Measurements from ENCODE around the gene BLOC1S6. TPM values are rescaled to one million over a fixed set of nuclear protein-coding genes. Genes with fewer than 3 reads are reported as not detected.
"Not testable (repeated sequence)": the region's sequence is repeated elsewhere in the genome, so short reads cannot be mapped to it uniquely, and the experiment has no call there.

Gene BLOC1S6
- total RNA-seq, 2 experiments from 2014 or later, result 36.8 to 42.8 TPM

GRCh38 chr15:45645026-45645980 is 58.1 kb downstream of the BLOC1S6 start:
- H3K36me3 Mint-ChIP-seq (ENCODE audit: low read depth), result peaks cover 10% of the 10 kb centered on the region
- H3K27me3 Mint-ChIP-seq (ENCODE audit: low read depth), result no peaks in the 10 kb centered on the region
- peak overlapping the region; percentile 14 for H3K27ac Mint-ChIP-seq
- intact Hi-C loops (cut with micrococcal nuclease), result no loop called here
- peaks cover 66% of the 10 kb centered on the region for H3K4me1 Mint-ChIP-seq (ENCODE audit: low read depth)
- peaks cover 1% of the 10 kb centered on the region for H3K9me3 Mint-ChIP-seq
- H3K4me3 Mint-ChIP-seq, result no peak overlapping the region
- DNase-seq, result peak; percentile 44
- CTCF ChIA-PET, result no interaction called here

- Mint-ChIP-seq H3K36me3 (ENCODE audit: low read depth) (peaks cover 13% of the 10 kb centered on the region), H3K9me3 (peaks cover 2% of the 10 kb centered on the region)
- DNase-seq, result no peak
These were observed 59.0 kb downstream of the BLOC1S6 start for GRCh38 chr15:45646220-45646619.

GRCh38 chr15:45647828-45648227 is 60.6 kb downstream of the BLOC1S6 start:
- intact Hi-C loops (cut with micrococcal nuclease), result no loop called here
- peaks cover 50% of the 10 kb centered on the region for H3K4me1 Mint-ChIP-seq (ENCODE audit: low read depth)
- no peak for DNase-seq
- H3K4me3 Mint-ChIP-seq, result no peak overlapping the region
- H3K27ac Mint-ChIP-seq, result no peak overlapping the region
- CTCF ChIA-PET, result interaction anchor here (1.1 kb wide), 1 partner anchor 217 kb away, joined by 3 read pairs; no protein-coding TSS in a partner anchor
- no peaks in the 10 kb centered on the region for H3K27me3 Mint-ChIP-seq (ENCODE audit: low read depth)
- H3K9me3 Mint-ChIP-seq, result peaks cover 2% of the 10 kb centered on the region
- H3K36me3 Mint-ChIP-seq (ENCODE audit: low read depth), result peaks cover 8% of the 10 kb centered on the region

More at GRCh38 chr15:45646220-45646619, 59.0 kb downstream of the BLOC1S6 start:
- intact Hi-C loops (cut with micrococcal nuclease), result no loop called here
- Mint-ChIP-seq H3K27me3 (ENCODE audit: low read depth) (no peaks in the 10 kb centered on the region), H3K4me3 (no peak overlapping the region), H3K27ac (no peak overlapping the region), H3K4me1 (ENCODE audit: low read depth) (peaks cover 59% of the 10 kb centered on the region)
- CTCF ChIA-PET, result no interaction called here

GRCh38 chr15:45648521-45649200 is 61.5 kb downstream of the BLOC1S6 start:
- no peak overlapping the region for H3K4me3 Mint-ChIP-seq

GRCh38 chr15:45650007-45650406 is 62.8 kb downstream of the BLOC1S6 start:
- H3K27me3 Mint-ChIP-seq (ENCODE audit: low read depth); intact Hi-C loops (cut with micrococcal nuclease); CTCF ChIA-PET; H3K4me3 Mint-ChIP-seq; H3K9me3 Mint-ChIP-seq; H3K36me3 Mint-ChIP-seq (ENCODE audit: low read depth); DNase-seq: not testable (repeated sequence)
- Mint-ChIP-seq H3K4me1 (ENCODE audit: low read depth) (peaks cover 53% of the 10 kb centered on the region), H3K27ac (peak overlapping the region; percentile 61)

More at GRCh38 chr15:45648521-45649200, 61.5 kb downstream of the BLOC1S6 start:
- H3K9me3 Mint-ChIP-seq, result peaks cover 2% of the 10 kb centered on the region
- no peak for DNase-seq
- no peak overlapping the region for H3K27ac Mint-ChIP-seq
- intact Hi-C loops (cut with micrococcal nuclease), result no loop called here
- H3K27me3 Mint-ChIP-seq (ENCODE audit: low read depth), result no peaks in the 10 kb centered on the region
- peaks cover 8% of the 10 kb centered on the region for H3K36me3 Mint-ChIP-seq (ENCODE audit: low read depth)
- CTCF ChIA-PET, result interaction anchor here (0.8 to 1.1 kb wide), 2 partner anchors 189 to 218 kb away, joined by 3 read pairs; no protein-coding TSS in a partner anchor
- peaks cover 56% of the 10 kb centered on the region for H3K4me1 Mint-ChIP-seq (ENCODE audit: low read depth)

GRCh38 chr15:45650889-45651525 is 63.8 kb downstream of the BLOC1S6 start:
- Mint-ChIP-seq H3K4me3 (no peak overlapping the region), H3K27me3 (ENCODE audit: low read depth) (no peaks in the 10 kb centered on the region), H3K27ac (no peak overlapping the region), H3K4me1 (ENCODE audit: low read depth) (peaks cover 47% of the 10 kb centered on the region), H3K9me3 (peaks cover 2% of the 10 kb centered on the region), H3K36me3 (ENCODE audit: low read depth) (peaks cover 5% of the 10 kb centered on the region)
- intact Hi-C loops (cut with micrococcal nuclease), result no loop called here
- no peak for DNase-seq
- CTCF ChIA-PET, result interaction anchor here (0.7 kb wide), 1 partner anchor 16 kb away, joined by 3 read pairs; no protein-coding TSS in a partner anchor

GRCh38 chr15:45653702-45654424 is 66.7 kb downstream of the BLOC1S6 start:
- H3K27me3 Mint-ChIP-seq (ENCODE audit: low read depth), result no peaks in the 10 kb centered on the region
- DNase-seq, result no peak
- CTCF ChIA-PET, result interaction anchor here (0.6 to 0.7 kb wide), 2 partner anchors 18 to 44 kb away, joined by 3 to 4 read pairs; no protein-coding TSS in a partner anchor
- H3K9me3 Mint-ChIP-seq, result peaks cover 2% of the 10 kb centered on the region
- intact Hi-C loops (cut with micrococcal nuclease), result no loop called here
- H3K4me1 Mint-ChIP-seq (ENCODE audit: low read depth), result peaks cover 39% of the 10 kb centered on the region
- no peak overlapping the region for H3K4me3 Mint-ChIP-seq
- peaks cover 5% of the 10 kb centered on the region for H3K36me3 Mint-ChIP-seq (ENCODE audit: low read depth)
- no peak overlapping the region for H3K27ac Mint-ChIP-seq

- CTCF ChIA-PET, result no interaction called here
- H3K9me3 Mint-ChIP-seq, result peaks cover 2% of the 10 kb centered on the region
- no peak overlapping the region for H3K27ac Mint-ChIP-seq
- peaks cover 34% of the 10 kb centered on the region for H3K4me1 Mint-ChIP-seq (ENCODE audit: low read depth)
- peaks cover 5% of the 10 kb centered on the region for H3K36me3 Mint-ChIP-seq (ENCODE audit: low read depth)
- H3K27me3 Mint-ChIP-seq (ENCODE audit: low read depth), result no peaks in the 10 kb centered on the region
- DNase-seq, result no peak
- H3K4me3 Mint-ChIP-seq, result no peak overlapping the region
- intact Hi-C loops (cut with micrococcal nuclease), result no loop called here
These were observed 67.6 kb downstream of the BLOC1S6 start for GRCh38 chr15:45654749-45655148.

- CTCF ChIA-PET, result interaction anchor here (1.1 kb wide), 1 partner anchor 48 kb away, joined by 3 read pairs; no protein-coding TSS in a partner anchor
- H3K4me3 Mint-ChIP-seq, result no peak overlapping the region
- no peaks in the 10 kb centered on the region for H3K9me3 Mint-ChIP-seq
- H3K36me3 Mint-ChIP-seq (ENCODE audit: low read depth), result peaks cover 10% of the 10 kb centered on the region
- intact Hi-C loops (cut with micrococcal nuclease), result no loop called here
- H3K27ac Mint-ChIP-seq, result no peak overlapping the region
- H3K4me1 Mint-ChIP-seq (ENCODE audit: low read depth), result peaks cover 24% of the 10 kb centered on the region
- no peaks in the 10 kb centered on the region for H3K27me3 Mint-ChIP-seq (ENCODE audit: low read depth)
- DNase-seq, result no peak
These were observed 70.1 kb downstream of the BLOC1S6 start for GRCh38 chr15:45657254-45657653.

- intact Hi-C loops (cut with micrococcal nuclease), result no loop called here
- H3K9me3 Mint-ChIP-seq, result no peaks in the 10 kb centered on the region
- no peak overlapping the region for H3K4me3 Mint-ChIP-seq
- H3K4me1 Mint-ChIP-seq (ENCODE audit: low read depth), result peaks cover 22% of the 10 kb centered on the region
- no peaks in the 10 kb centered on the region for H3K27me3 Mint-ChIP-seq (ENCODE audit: low read depth)
- no peak for DNase-seq
- no peak overlapping the region for H3K27ac Mint-ChIP-seq
- CTCF ChIA-PET, result interaction anchor here (0.7 to 1.1 kb wide), 2 partner anchors 47 to 48 kb away, joined by 3 read pairs; no protein-coding TSS in a partner anchor
- peaks cover 11% of the 10 kb centered on the region for H3K36me3 Mint-ChIP-seq (ENCODE audit: low read depth)
These were observed 70.8 kb downstream of the BLOC1S6 start for GRCh38 chr15:45657764-45658545.
